HepG2 (cell line): ENCODE results near the gene COASY. TPM values are rescaled to one million over a fixed set of nuclear protein-coding genes. Genes with fewer than 3 reads are reported as not detected.

Experiments used
- DZIP1 ChIP-seq: sonication (generic); formaldehyde crosslinking; IDR thresholded peaks from 2 replicates; pipeline ENCODE4 v1.5.0; 2020; ENCODE audit warnings: mild to moderate bottlenecking, missing genetic modification reagents
- TFDP1 ChIP-seq: IDR thresholded peaks from 2 replicates; pipeline ENCODE4 v1.6.1; 2016; ENCODE audit warnings: missing compliant biosample characterization, missing genetic modification reagents, borderline replicate concordance
- TGIF2 ChIP-seq: IDR thresholded peaks from 2 replicates; pipeline ENCODE4 v1.6.1; 2016; ENCODE audit warnings: control low read depth, missing compliant biosample characterization
- ZNF142 ChIP-seq: sonication (generic); formaldehyde crosslinking; IDR thresholded peaks from 2 replicates; pipeline ENCODE4 v1.4.0; 2020; ENCODE audit warnings: missing genetic modification reagents
- ZNF318 ChIP-seq: sonication (generic); formaldehyde crosslinking; IDR thresholded peaks from 2 replicates; pipeline ENCODE4 v1.4.0; 2020; ENCODE audit warnings: mild to moderate bottlenecking, missing genetic modification reagents
- ZNF746 ChIP-seq: sonication (generic); formaldehyde crosslinking; IDR thresholded peaks from 2 replicates; pipeline ENCODE4 v1.8.0; 2022; ENCODE audit warnings: mild to moderate bottlenecking, missing genetic modification reagents
- polyA plus RNA-seq, 8 experiments: library from polyadenylated mRNA; depleted of rRNA in 3 of 8; stranded (reverse) in 7 of 8; unstranded in 1 of 8; fragments of >200 nt; fragmentation: Illumina TruSeq in 4 of 8; extraction: Trizol in 4 of 8; gene quantifications; 2 replicates each; pipeline versions ENCODE4 v1.2.1 to v1.2.3, GENCODE V29; 2011 to 2016; ENCODE audit warnings: low read depth in 4 of 8, missing spikeins in 1 of 8, mixed read lengths in 1 of 8; ENCODE audit not compliant: insufficient read depth in 1 of 8
- total RNA-seq, 5 experiments: library from RNA; depleted of rRNA; stranded (reverse); fragments of >200 nt; fragmentation: Illumina TruSeq; extraction: Trizol; gene quantifications; 2 replicates each; pipeline ENCODE4 v1.2.3, GENCODE V29; 2016; ENCODE audit warnings: low read depth in 1 of 5

COASY gene
- total and polyA plus RNA-seq, 2 of the 13 experiments (the other 11 are each of a cell fraction or from before 2014, with no cell fraction given), result 90.7 to 125 TPM

- TF ChIP-seq ZNF318 (CRISPR knock-in tag), result no peak
- no peak for TF ChIP-seq ZNF142 (CRISPR knock-in tag)
- no peak for TF ChIP-seq ZNF746 (CRISPR knock-in tag)
- TF ChIP-seq TFDP1, result no peak
- no peak for TF ChIP-seq DZIP1 (CRISPR knock-in tag)
- TF ChIP-seq TGIF2, result no peak
Observed at GRCh38 chr17:42553161-42553818, 8.7 kb upstream of the COASY start (continued).
